ENCODE measurements around the gene IL2RA.
"Not testable (repeated sequence)": the region's sequence is repeated elsewhere in the genome, so short reads cannot be mapped to it uniquely, and the experiment has no call there.

Gene IL2RA

GRCh38 chr10:6058682-6059475 lies 3.3 kb downstream of the IL2RA start:
- DNase-seq (ENCODE audit: low read depth in 3 of 3) = no peak

GRCh38 chr10:6056411-6057135 lies 5.6 kb downstream of the IL2RA start:
- DNase-seq (ENCODE audit: low read depth in 3 of 3) = no peak

- DNase-seq (ENCODE audit: low read depth in 3 of 3) = no peak
Measured at GRCh38 chr10:6055929-6056328, 6.2 kb downstream of the IL2RA start.

- no peak for DNase-seq (ENCODE audit: low read depth in 3 of 3)
Measured at GRCh38 chr10:6054884-6055283, 7.3 kb downstream of the IL2RA start.

GRCh38 chr10:6053816-6054631 lies 8.1 kb downstream of the IL2RA start:
- DNase-seq (ENCODE audit: low read depth in 3 of 3) = no peak

- DNase-seq (ENCODE audit: low read depth in 3 of 3) = no peak
Measured at GRCh38 chr10:6053303-6053702, 8.9 kb downstream of the IL2RA start.

GRCh38 chr10:6052247-6053221 lies 9.6 kb downstream of the IL2RA start:
- peak; percentile 56 to 75 (median 75) for DNase-seq (ENCODE audit: low read depth in 3 of 3)

- peak; percentile 68 to 88 (median 79) for DNase-seq (ENCODE audit: low read depth in 3 of 3)
Measured at GRCh38 chr10:6050801-6051445, 11.2 kb downstream of the IL2RA start.

GRCh38 chr10:6049031-6049400 lies 13.2 kb downstream of the IL2RA start:
- DNase-seq (ENCODE audit: low read depth in 3 of 3) = no peak

GRCh38 chr10:6048281-6049030 lies 13.7 kb downstream of the IL2RA start:
- no peak for DNase-seq (ENCODE audit: low read depth in 3 of 3)

- DNase-seq (ENCODE audit: low read depth in 3 of 3) = no peak
Measured at GRCh38 chr10:6047847-6048246, 14.3 kb downstream of the IL2RA start.

- DNase-seq (ENCODE audit: low read depth in 3 of 3) = no peak
Measured at GRCh38 chr10:6046773-6047611, 15.2 kb downstream of the IL2RA start.

- no peak for DNase-seq (ENCODE audit: low read depth in 3 of 3)
Measured at GRCh38 chr10:6045878-6046772, 16.0 kb downstream of the IL2RA start.

GRCh38 chr10:6045314-6045848 lies 16.8 kb downstream of the IL2RA start:
- no peak for DNase-seq (ENCODE audit: low read depth in 3 of 3)

GRCh38 chr10:6044751-6045313 lies 17.3 kb downstream of the IL2RA start:
- no peak for DNase-seq (ENCODE audit: low read depth in 3 of 3)

- DNase-seq (ENCODE audit: low read depth in 3 of 3) = no peak
Measured at GRCh38 chr10:6044060-6044459, 18.1 kb downstream of the IL2RA start.

- DNase-seq (ENCODE audit: low read depth in 3 of 3) = not testable (repeated sequence)
Measured at GRCh38 chr10:6043377-6043776, 18.8 kb downstream of the IL2RA start.

Measured in stimulated activated CD4-positive, alpha-beta T cell treated with anti-CD3 and anti-CD28 coated beads, TNF-alpha, amount 100 ng/mL, for 4 hours (primary cell).